Left cardiac atrium (tissue), 4 donors: ENCODE measurements around the gene MROH8. TPM values are rescaled to one million over a fixed set of nuclear protein-coding genes. Genes with fewer than 3 reads are reported as not detected.

ENCODE experiments used
- ATAC-seq, 2 donors: fragments of 200-7000 bp; cut with Tn5 transposase; one replicate each; pipeline ENCODE4 v1.9.1; 2020; ENCODE audit warnings: mild to moderate bottlenecking in 2 of 2, moderate library complexity in 2 of 2
- DNase-seq: peaks from one replicate; pipeline ENCODE4 v3.0.0-alpha.2; 2020
- intact Hi-C, 2 donors: fragments of 100-400 bp; cut with DNase I; formaldehyde crosslinking; loops; one replicate each; pipeline versions ENCODE4 v1.14.1 to v1.15.1; 2022 to 2023
- total RNA-seq, 2 donors: library from RNA; stranded (reverse); fragmentation: NEBNext Ultra II Directional; extraction: Animal tissue kit (Norgen Biotek cat#: 25700); gene quantifications; one replicate each; pipeline ENCODE4 v1.2.1, GENCODE V29; 2021
- donor health status: DM: no; HTN: yes; CAD: no.
- donor health status: DM: no; HTN: yes; CAD: no; lungs with severe emphysema.
- donor health status: DM: yes; HTN: yes; CAD: no.
- donor health status: Dilated cardiomyopathy.

Gene MROH8
- total RNA-seq, 2 donors from 2014 or later = 4.8 to 6.8 TPM

- DNase-seq (no peak), ATAC-seq (no peak)
- intact Hi-C loops = loop anchor here in 1 of 2 donors (5.0 to 10.0 kb wide), 2 partner anchors 63 to 331 kb away; partner anchors contain the start of gene GHRH
Measured at GRCh38 chr20:37201827-37202162, 22.4 kb upstream of the MROH8 start.

- DNase-seq (no peak), ATAC-seq (no peak)
- intact Hi-C loops = loop anchor here in 1 of 2 donors (5.0 to 10.0 kb wide), 2 partner anchors 64 to 331 kb away; partner anchors contain the start of gene GHRH
Measured at GRCh38 chr20:37200926-37201826, 21.8 kb upstream of the MROH8 start.

- ATAC-seq (no peak), DNase-seq (no peak)
- intact Hi-C loops = loop anchor here in 1 of 2 donors (5.0 to 10.0 kb wide), 2 partner anchors 64 to 332 kb away; partner anchors contain the start of gene GHRH
Measured at GRCh38 chr20:37200376-37200775, 21.0 kb upstream of the MROH8 start.

- DNase-seq = no peak
- intact Hi-C loops = loop anchor here (5.0 to 10.0 kb wide), 2 partner anchors 186 to 333 kb away; no protein-coding TSS in a partner anchor
- no peak for ATAC-seq
Measured at GRCh38 chr20:37198932-37199660, 19.7 kb upstream of the MROH8 start.

- intact Hi-C loops = loop anchor here (5.0 to 10.0 kb wide), 2 partner anchors 190 to 337 kb away; no protein-coding TSS in a partner anchor
- ATAC-seq (no peak), DNase-seq (no peak)
Measured at GRCh38 chr20:37194621-37195417, 15.5 kb upstream of the MROH8 start.

- ATAC-seq = no peak
- intact Hi-C loops = loop anchor here (10.0 kb wide), 1 partner anchor 191 kb away; no protein-coding TSS in a partner anchor
Measured at GRCh38 chr20:37193821-37194220, 14.5 kb upstream of the MROH8 start.

GRCh38 chr20:37193226-37193625, 13.9 kb upstream of the MROH8 start:
- intact Hi-C loops = loop anchor here (10.0 kb wide), 1 partner anchor 192 kb away; no protein-coding TSS in a partner anchor
- DNase-seq (no peak), ATAC-seq (no peak)

More at GRCh38 chr20:37193821-37194220, 14.5 kb upstream of the MROH8 start:
- no peak for DNase-seq

GRCh38 chr20:37192137-37192854, 12.9 kb upstream of the MROH8 start:
- peak; percentile 87 to 92 for ATAC-seq

GRCh38 chr20:37190354-37191112, 11.2 kb upstream of the MROH8 start:
- DNase-seq (no peak), ATAC-seq (no peak)
- intact Hi-C loops = loop anchor here (10.0 kb wide), 1 partner anchor 194 kb away; no protein-coding TSS in a partner anchor

More at GRCh38 chr20:37192137-37192854, 12.9 kb upstream of the MROH8 start:
- intact Hi-C loops = loop anchor here (10.0 kb wide), 1 partner anchor 193 kb away; no protein-coding TSS in a partner anchor
- DNase-seq = peak; percentile 89

- intact Hi-C loops = loop anchor here (10.0 kb wide), 1 partner anchor 195 kb away; no protein-coding TSS in a partner anchor
- no peak for DNase-seq
- no peak for ATAC-seq
Measured at GRCh38 chr20:37189416-37190016, 10.2 kb upstream of the MROH8 start.

GRCh38 chr20:37188787-37189186, 9.4 kb upstream of the MROH8 start:
- ATAC-seq (no peak), DNase-seq (no peak)
- intact Hi-C loops = no loop called here

- peak in 1 of 2 donors; percentile 52 for ATAC-seq
- DNase-seq = no peak
- intact Hi-C loops = no loop called here
Measured at GRCh38 chr20:37185686-37186085, 6.3 kb upstream of the MROH8 start.

- ATAC-seq (no peak), DNase-seq (no peak)
- intact Hi-C loops = no loop called here
Measured at GRCh38 chr20:37179683-37180524, 556 bp upstream of the MROH8 start.

- intact Hi-C loops = no loop called here
- no peak for ATAC-seq
Measured at GRCh38 chr20:37172836-37173235, 6.5 kb downstream of the MROH8 start.

GRCh38 chr20:37166867-37167266, 12.5 kb downstream of the MROH8 start:
- no peak for ATAC-seq
- intact Hi-C loops = no loop called here

More at GRCh38 chr20:37172836-37173235, 6.5 kb downstream of the MROH8 start:
- DNase-seq = no peak

GRCh38 chr20:37165031-37165430, 14.3 kb downstream of the MROH8 start:
- intact Hi-C loops = no loop called here
- DNase-seq (no peak), ATAC-seq (no peak)

More at GRCh38 chr20:37166867-37167266, 12.5 kb downstream of the MROH8 start:
- no peak for DNase-seq
